Tibial artery (tissue), 4 donors: ENCODE data around the gene POP4.

Experiments
- DNase-seq, 2 donors: peaks; one replicate each; pipeline ENCODE4 v3.0.0-alpha.2; 2019
- H3K27ac ChIP-seq, 2 donors: fragments of 200-600 bp; sonication (generic) in 1 of 2; 1 replicate in 1 of 2; 2 replicates in 1 of 2; pipeline ENCODE4 v1.5.1; 2018 to 2019; ENCODE audit warnings: mild to moderate bottlenecking in 1 of 2
- H3K27me3 ChIP-seq, 2 donors: fragments of 200-600 bp; sonication (generic) in 1 of 2; one replicate each; pipeline versions ENCODE4 v1.5.1 to v1.6.0; 2016 to 2019
- H3K36me3 ChIP-seq, 3 donors: fragments of 200-600 bp; sonication (generic) in 2 of 3; one replicate each; pipeline ENCODE4 v1.5.1; 2016 to 2019; ENCODE audit warnings: mild to moderate bottlenecking in 2 of 3
- H3K4me1 ChIP-seq, 4 donors: fragments of 200-600 bp; sonication (generic) in 2 of 4; 1 replicate in 3 of 4; 2 replicates in 1 of 4; pipeline ENCODE4 v1.5.1; 2016 to 2019
- H3K4me3 ChIP-seq, 2 donors: fragments of 200-600 bp; sonication (generic) in 1 of 2; 1 replicate in 1 of 2; 2 replicates in 1 of 2; pipeline ENCODE4 v1.5.1; 2018 to 2019; ENCODE audit warnings: mild to moderate bottlenecking in 2 of 2
- H3K9me3 ChIP-seq, 3 donors: fragments of 200-600 bp; sonication (generic) in 1 of 3; one replicate each; pipeline ENCODE4 v1.5.1; 2016 to 2019
- intact Hi-C: fragments of 100-400 bp; cut with DNase I; formaldehyde crosslinking; loops from one replicate; pipeline ENCODE4 v1.15.0; 2023; ENCODE audit warnings: low total_unique reads
- TF ChIP-seq, protein P1 (sequence below), 2 experiments: fragments of 200-600 bp in 1 of 2; fragments of 450-650 bp in 1 of 2; IDR thresholded peaks; one replicate each; pipeline ENCODE4 v1.5.1; 2017 to 2019; ENCODE audit warnings: antibody characterized with exemption in 2 of 2, mild to moderate bottlenecking in 1 of 2, moderate library complexity in 1 of 2

Gene POP4

GRCh38 chr19:29562299-29563297 lies 43.5 kb upstream of the POP4 start:
- peaks cover 0 to 13% of the 10 kb centered on the region in 2 donors for H3K27me3 ChIP-seq
- TF ChIP-seq, protein P1, sequence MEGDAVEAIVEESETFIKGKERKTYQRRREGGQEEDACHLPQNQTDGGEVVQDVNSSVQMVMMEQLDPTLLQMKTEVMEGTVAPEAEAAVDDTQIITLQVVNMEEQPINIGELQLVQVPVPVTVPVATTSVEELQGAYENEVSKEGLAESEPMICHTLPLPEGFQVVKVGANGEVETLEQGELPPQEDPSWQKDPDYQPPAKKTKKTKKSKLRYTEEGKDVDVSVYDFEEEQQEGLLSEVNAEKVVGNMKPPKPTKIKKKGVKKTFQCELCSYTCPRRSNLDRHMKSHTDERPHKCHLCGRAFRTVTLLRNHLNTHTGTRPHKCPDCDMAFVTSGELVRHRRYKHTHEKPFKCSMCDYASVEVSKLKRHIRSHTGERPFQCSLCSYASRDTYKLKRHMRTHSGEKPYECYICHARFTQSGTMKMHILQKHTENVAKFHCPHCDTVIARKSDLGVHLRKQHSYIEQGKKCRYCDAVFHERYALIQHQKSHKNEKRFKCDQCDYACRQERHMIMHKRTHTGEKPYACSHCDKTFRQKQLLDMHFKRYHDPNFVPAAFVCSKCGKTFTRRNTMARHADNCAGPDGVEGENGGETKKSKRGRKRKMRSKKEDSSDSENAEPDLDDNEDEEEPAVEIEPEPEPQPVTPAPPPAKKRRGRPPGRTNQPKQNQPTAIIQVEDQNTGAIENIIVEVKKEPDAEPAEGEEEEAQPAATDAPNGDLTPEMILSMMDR (IDR thresholded peaks at IDR 0.05) = no peak
- peaks cover 0 to 24% (median 10%) of the 10 kb centered on the region in 3 donors for H3K9me3 ChIP-seq
- H3K27ac ChIP-seq = no peak overlapping the region
- H3K4me1 ChIP-seq = no peaks in the 10 kb centered on the region
- intact Hi-C loops = no loop called here
- DNase-seq = peak in 1 of 2 donors; percentile 47
- no peak overlapping the region for H3K4me3 ChIP-seq
- H3K36me3 ChIP-seq = no peaks in the 10 kb centered on the region

DNA sequence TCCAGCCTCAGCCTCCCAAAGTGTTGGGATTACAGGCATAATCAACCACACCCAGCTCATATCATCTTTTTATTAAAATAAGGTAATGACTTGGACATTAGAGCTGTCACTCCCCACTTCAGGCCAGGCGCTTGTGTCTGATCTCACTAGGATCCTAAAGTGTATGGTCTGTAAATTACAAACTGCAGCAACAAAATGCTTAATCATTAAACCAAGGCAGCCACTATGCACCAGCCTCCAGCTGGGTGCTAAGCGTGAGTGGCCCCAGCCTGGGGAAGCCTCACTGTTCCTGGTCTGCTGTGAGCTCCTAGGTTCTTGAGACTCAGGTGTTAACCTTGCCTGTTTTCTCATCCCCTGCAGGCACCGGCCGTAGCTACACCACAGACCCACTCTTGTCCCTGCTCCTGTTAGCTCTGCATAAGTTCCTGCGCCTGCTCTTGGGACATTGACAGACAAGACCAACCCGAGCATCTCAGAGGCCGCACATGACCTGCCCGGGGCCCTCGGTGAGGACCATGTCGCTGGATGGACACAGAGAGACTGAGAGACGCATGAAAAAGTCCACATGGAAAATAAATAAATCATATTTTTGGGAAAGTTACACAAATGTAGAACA lies 42.5 kb upstream of the POP4 start:
- Histone ChIP-seq H3K4me1 (no peaks in the 10 kb centered on the region), H3K27ac (no peak overlapping the region), H3K9me3 (peaks cover 0 to 17% (median 10%) of the 10 kb centered on the region in 3 donors), H3K4me3 (no peak overlapping the region), H3K27me3 (peaks cover 0 to 20% of the 10 kb centered on the region in 2 donors), H3K36me3 (no peaks in the 10 kb centered on the region)
- intact Hi-C loops = no loop called here
- TF ChIP-seq, protein P1 (IDR thresholded peaks at IDR 0.05) = no peak
- peak in 1 of 2 donors; percentile 38 for DNase-seq

- TF ChIP-seq, protein P1 (IDR thresholded peaks at IDR 0.05) = no peak
- DNase-seq = peak in 1 of 2 donors; percentile 31
- Histone ChIP-seq H3K4me3 (no peak overlapping the region), H3K27me3 (peaks cover 0 to 23% of the 10 kb centered on the region in 2 donors), H3K36me3 (no peaks in the 10 kb centered on the region), H3K4me1 (no peaks in the 10 kb centered on the region), H3K9me3 (peaks cover 0 to 12% (median 10%) of the 10 kb centered on the region in 3 donors), H3K27ac (no peak overlapping the region)
- intact Hi-C loops = no loop called here
These were observed 41.5 kb upstream of the POP4 start for GRCh38 chr19:29564574-29565005.

- H3K27me3 ChIP-seq = peaks cover 0 to 23% of the 10 kb centered on the region in 2 donors
- peak in 1 of 2 donors; percentile 21 for DNase-seq
- H3K27ac ChIP-seq = no peak overlapping the region
- H3K36me3 ChIP-seq = no peaks in the 10 kb centered on the region
- no peaks in the 10 kb centered on the region for H3K4me1 ChIP-seq
- no peak overlapping the region for H3K4me3 ChIP-seq
- TF ChIP-seq, protein P1 (IDR thresholded peaks at IDR 0.05) = no peak
- peaks cover 0 to 6% (median 4%) of the 10 kb centered on the region in 3 donors for H3K9me3 ChIP-seq
- intact Hi-C loops = no loop called here
These were observed 40.9 kb upstream of the POP4 start for GRCh38 chr19:29565171-29565570.

DNA sequence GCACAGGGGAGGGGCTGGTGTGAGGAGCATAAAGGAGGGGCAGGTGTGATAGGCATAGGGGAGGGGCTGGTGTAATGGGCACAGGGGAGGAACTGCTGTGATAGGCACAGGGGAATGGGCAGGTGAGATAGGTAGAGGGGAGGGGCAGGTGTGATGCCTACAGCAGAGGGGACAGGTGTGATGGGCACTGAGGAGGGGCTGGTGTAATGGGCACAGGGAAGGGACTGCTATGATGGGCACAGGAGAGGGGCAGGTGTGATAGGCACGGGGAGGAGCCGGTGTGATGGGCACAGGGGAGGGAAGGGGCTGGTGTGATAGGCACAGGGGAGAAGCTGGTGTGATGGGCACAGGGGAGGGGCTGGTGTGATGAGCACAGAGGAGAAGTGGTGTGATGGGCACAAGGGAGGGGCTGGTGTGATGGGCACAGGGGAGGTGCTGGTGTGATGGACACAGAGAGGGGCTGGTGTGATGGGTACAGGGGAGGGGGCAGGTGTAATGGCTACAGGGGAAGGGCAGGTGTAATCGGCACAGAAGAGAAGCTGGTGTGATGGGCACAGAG lies 39.5 kb upstream of the POP4 start:
- DNase-seq = peak in 1 of 2 donors; percentile 40
- Histone ChIP-seq H3K9me3 (no peaks in the 10 kb centered on the region), H3K27ac (no peak overlapping the region), H3K27me3 (peaks cover 0 to 23% of the 10 kb centered on the region in 2 donors), H3K4me3 (no peak overlapping the region), H3K4me1 (no peaks in the 10 kb centered on the region), H3K36me3 (no peaks in the 10 kb centered on the region)
- intact Hi-C loops = no loop called here
- TF ChIP-seq, protein P1 (IDR thresholded peaks at IDR 0.05) = no peak
